BLaER1 (cell line): ENCODE results near the gene POLE.
A peak's percentile ranks its signal among the peaks of the same experiment; 100 is the strongest.

Experiments
- H3K27ac ChIP-seq: shearing (Covaris generic); formaldehyde crosslinking; 2 replicates; pipeline ENCODE4 v1.8.1; 2022
- H3K27me3 ChIP-seq: shearing (Covaris generic); formaldehyde crosslinking; 2 replicates; pipeline ENCODE4 v1.8.1; 2022
- H3K36me3 ChIP-seq: shearing (Covaris generic); formaldehyde crosslinking; 2 replicates; pipeline ENCODE4 v1.8.1; 2022
- H3K4me1 ChIP-seq: shearing (Covaris generic); formaldehyde crosslinking; 2 replicates; pipeline ENCODE4 v1.8.1; 2022
- H3K4me2 ChIP-seq: shearing (Covaris generic); formaldehyde crosslinking; 2 replicates; pipeline ENCODE4 v1.8.1; 2022
- H3K4me3 ChIP-seq: shearing (Covaris generic); formaldehyde crosslinking; 2 replicates; pipeline ENCODE4 v1.8.1; 2022
- H3K9ac ChIP-seq: shearing (Covaris generic); formaldehyde crosslinking; 2 replicates; pipeline ENCODE4 v1.8.1; 2022
- H3K9me3 ChIP-seq: shearing (Covaris generic); formaldehyde crosslinking; 2 replicates; pipeline ENCODE4 v1.8.1; 2022
- H4K20me1 ChIP-seq: shearing (Covaris generic); formaldehyde crosslinking; 2 replicates; pipeline ENCODE4 v1.8.1; 2022
- Cebpa-rat ChIP-seq: shearing (Covaris generic); IDR thresholded peaks from 2 replicates; pipeline ENCODE4 v1.8.1; 2022

POLE gene

DNA sequence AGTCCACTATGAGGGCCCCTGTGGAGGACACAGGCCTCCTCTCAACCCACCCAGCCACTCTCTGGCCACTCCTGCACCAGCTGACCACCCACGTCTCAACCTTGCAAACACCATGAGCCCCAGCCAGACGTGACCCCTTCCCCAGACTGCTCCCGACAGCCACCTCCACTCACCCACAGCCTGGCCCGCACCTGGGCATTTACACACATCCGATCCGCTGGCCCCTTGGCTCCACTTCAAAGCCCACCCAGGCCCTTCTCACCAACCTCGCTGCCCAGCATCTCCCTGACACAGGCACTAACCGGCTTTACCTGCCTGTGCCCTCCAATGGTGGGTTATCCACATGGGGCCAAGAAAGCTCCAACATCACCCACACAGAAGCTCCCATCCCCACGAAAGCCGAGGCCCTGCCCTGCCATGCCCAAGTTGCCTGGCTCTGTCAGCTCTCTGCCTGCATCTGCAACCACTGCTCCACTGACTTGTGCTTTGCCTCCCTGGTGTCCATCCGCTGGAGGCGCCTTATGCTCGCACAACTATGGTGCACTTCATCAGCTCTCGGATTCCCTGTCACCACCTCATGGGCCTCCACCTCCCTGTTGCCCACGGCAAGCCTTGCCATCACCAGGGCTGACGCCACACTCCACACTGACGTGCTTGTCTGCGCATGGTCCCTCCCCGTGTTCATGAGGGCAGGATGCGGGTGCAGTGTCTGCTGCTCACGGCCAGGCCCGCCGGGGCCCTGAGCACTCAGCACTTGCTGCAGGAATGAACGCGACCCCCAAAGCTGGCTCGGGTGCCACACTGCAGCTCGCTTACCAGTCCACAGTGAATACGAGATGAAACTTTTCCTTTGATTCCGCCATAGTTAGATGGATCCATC, 51.8 kb downstream of the POLE start:
- H3K9ac ChIP-seq = no peak overlapping the region; the same call in 1 of the 2 replicates
- TF ChIP-seq Cebpa-rat = no peak
- H4K20me1 ChIP-seq = peaks cover 64% of the 10 kb centered on the region
- H3K27me3 ChIP-seq = no peaks in the 10 kb centered on the region
- 0 out of 2 replicates have a peak overlapping the region, but pooled peaks have one; percentile 22 for H3K27ac ChIP-seq
- no peak overlapping the region for H3K4me3 ChIP-seq
- H3K4me1 ChIP-seq = peaks cover 36% of the 10 kb centered on the region
- peaks cover 100% of the 10 kb centered on the region for H3K36me3 ChIP-seq
- H3K9me3 ChIP-seq = no peaks in the 10 kb centered on the region
- H3K4me2 ChIP-seq = peak overlapping the region; percentile 58

GRCh38 chr12:132634411-132634990, 52.6 kb downstream of the POLE start:
- TF ChIP-seq Cebpa-rat = no peak
- Histone ChIP-seq H3K4me3 (no peak overlapping the region), H3K36me3 (peaks cover 100% of the 10 kb centered on the region), H3K27me3 (no peaks in the 10 kb centered on the region), H4K20me1 (peaks cover 56% of the 10 kb centered on the region), H3K4me1 (peaks cover 30% of the 10 kb centered on the region), H3K27ac (0 out of 2 replicates have a peak overlapping the region, but pooled peaks have one; percentile 22), H3K9me3 (no peaks in the 10 kb centered on the region), H3K9ac (no peak overlapping the region), H3K4me2 (no peak overlapping the region)

GRCh38 chr12:132633901-132634300, 53.2 kb downstream of the POLE start:
- Histone ChIP-seq H3K9me3 (no peaks in the 10 kb centered on the region), H3K4me3 (no peak overlapping the region), H3K36me3 (peaks cover 100% of the 10 kb centered on the region), H4K20me1 (peaks cover 50% of the 10 kb centered on the region), H3K27ac (no peak overlapping the region), H3K4me1 (peaks cover 30% of the 10 kb centered on the region), H3K9ac (no peak overlapping the region), H3K4me2 (no peak overlapping the region), H3K27me3 (no peaks in the 10 kb centered on the region)
- TF ChIP-seq Cebpa-rat = no peak

DNA sequence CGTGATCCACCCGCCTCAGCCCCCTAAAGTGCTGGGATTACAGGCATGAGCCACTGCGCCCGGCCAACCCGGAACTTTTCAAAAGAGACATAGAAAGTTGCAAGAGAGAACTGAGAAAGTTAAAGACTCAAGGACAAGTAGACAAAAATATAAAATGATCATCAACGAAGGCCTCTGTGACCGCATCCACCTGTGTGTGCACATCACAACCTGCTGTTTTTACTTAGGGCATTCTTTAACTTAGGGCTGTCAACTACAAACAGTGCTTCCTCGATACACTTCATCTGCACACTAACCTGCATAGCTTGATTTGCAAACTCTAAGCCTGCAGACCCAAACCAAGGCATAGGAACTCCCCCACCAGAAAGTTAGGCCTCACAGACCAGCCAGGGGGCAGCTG, 53.7 kb downstream of the POLE start:
- no peak overlapping the region for H3K27ac ChIP-seq
- no peaks in the 10 kb centered on the region for H3K27me3 ChIP-seq
- H3K4me3 ChIP-seq = no peak overlapping the region
- H3K4me2 ChIP-seq = no peak overlapping the region
- H3K9me3 ChIP-seq = no peaks in the 10 kb centered on the region
- peaks cover 30% of the 10 kb centered on the region for H3K4me1 ChIP-seq
- H3K36me3 ChIP-seq = peaks cover 100% of the 10 kb centered on the region
- no peak overlapping the region; the same call in 1 of the 2 replicates for H3K9ac ChIP-seq
- peaks cover 46% of the 10 kb centered on the region for H4K20me1 ChIP-seq
- no peak for TF ChIP-seq Cebpa-rat

DNA sequence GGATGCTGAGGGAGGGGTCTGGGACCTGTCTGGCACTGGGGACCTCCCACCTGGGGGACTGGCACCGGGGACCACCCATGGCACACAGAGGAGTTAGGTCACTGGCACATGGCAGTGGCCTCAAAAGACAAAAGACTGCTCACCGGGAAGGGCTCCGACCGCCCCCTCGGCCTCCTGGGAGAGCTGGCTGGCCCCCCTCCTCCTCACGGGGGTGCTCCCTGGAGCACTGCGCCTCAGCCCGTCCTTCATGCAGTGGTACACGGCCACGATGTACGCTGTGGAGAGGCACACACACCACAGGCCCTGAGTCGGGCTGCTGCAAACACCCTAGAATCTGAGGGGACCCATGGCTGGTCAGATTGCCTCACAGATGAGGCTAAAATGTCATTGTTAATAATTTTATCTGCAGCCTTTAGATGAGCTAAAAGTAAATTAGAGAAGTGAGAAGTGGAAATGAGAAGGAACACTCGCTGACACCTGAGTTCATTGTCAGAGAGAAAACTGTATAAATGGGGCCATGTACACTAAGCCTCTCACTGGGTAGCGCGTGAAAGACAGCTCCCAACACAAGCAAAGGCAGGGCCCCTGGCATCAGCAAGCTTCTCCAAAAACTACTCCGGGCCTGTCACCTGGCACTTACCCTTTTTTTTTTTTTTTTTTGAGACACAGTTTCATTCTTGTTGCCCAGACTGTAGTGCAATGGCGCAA, 54.5 kb downstream of the POLE start:
- Histone ChIP-seq H3K36me3 (peaks cover 100% of the 10 kb centered on the region), H3K27me3 (no peaks in the 10 kb centered on the region), H3K4me2 (no peak overlapping the region), H3K4me1 (peaks cover 26% of the 10 kb centered on the region), H3K9me3 (no peaks in the 10 kb centered on the region), H3K9ac (no peak overlapping the region), H4K20me1 (peaks cover 39% of the 10 kb centered on the region), H3K4me3 (no peak overlapping the region), H3K27ac (no peak overlapping the region)
- TF ChIP-seq Cebpa-rat = no peak

DNA sequence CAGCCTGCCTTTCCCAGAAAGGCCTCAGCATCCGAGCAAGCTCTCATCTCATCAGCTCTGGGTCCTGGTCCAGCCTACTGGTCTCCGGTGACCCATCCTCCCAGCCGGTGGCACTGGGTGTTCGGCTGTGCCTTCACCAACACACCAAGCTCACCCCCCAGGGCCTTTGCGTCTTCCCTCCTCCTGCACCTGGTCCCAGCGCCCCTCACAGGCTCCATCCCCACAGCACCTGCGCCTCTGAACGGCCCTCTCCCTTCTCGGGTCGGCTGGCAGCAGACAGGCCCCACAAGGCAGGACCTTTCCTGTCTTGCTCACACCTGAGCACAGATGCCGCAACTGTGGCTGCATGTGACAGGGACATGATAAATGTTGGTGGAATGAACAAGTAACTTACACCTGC, 55.5 kb downstream of the POLE start:
- TF ChIP-seq Cebpa-rat = no peak
- H3K9ac ChIP-seq = no peak overlapping the region
- no peaks in the 10 kb centered on the region for H3K9me3 ChIP-seq
- H3K4me2 ChIP-seq = no peak overlapping the region
- peaks cover 100% of the 10 kb centered on the region for H3K36me3 ChIP-seq
- no peak overlapping the region for H3K4me3 ChIP-seq
- peaks cover 36% of the 10 kb centered on the region for H4K20me1 ChIP-seq
- H3K27ac ChIP-seq = no peak overlapping the region
- no peaks in the 10 kb centered on the region for H3K27me3 ChIP-seq
- H3K4me1 ChIP-seq = peaks cover 16% of the 10 kb centered on the region

- no peak overlapping the region for H3K4me3 ChIP-seq
- H3K36me3 ChIP-seq = peaks cover 99% of the 10 kb centered on the region
- no peaks in the 10 kb centered on the region for H3K9me3 ChIP-seq
- H4K20me1 ChIP-seq = peaks cover 34% of the 10 kb centered on the region
- no peak overlapping the region for H3K27ac ChIP-seq
- H3K4me2 ChIP-seq = no peak overlapping the region
- no peak overlapping the region for H3K9ac ChIP-seq
- no peaks in the 10 kb centered on the region for H3K27me3 ChIP-seq
- no peak for TF ChIP-seq Cebpa-rat
- H3K4me1 ChIP-seq = peaks cover 6% of the 10 kb centered on the region
Measured at GRCh38 chr12:132630672-132631071, 56.5 kb downstream of the POLE start.

GRCh38 chr12:132629330-132629729, 57.8 kb downstream of the POLE start:
- no peak overlapping the region for H3K27ac ChIP-seq
- no peak for TF ChIP-seq Cebpa-rat
- peaks cover 41% of the 10 kb centered on the region for H4K20me1 ChIP-seq
- H3K36me3 ChIP-seq = peaks cover 99% of the 10 kb centered on the region
- H3K4me2 ChIP-seq = no peak overlapping the region
- H3K9ac ChIP-seq = no peak overlapping the region
- no peaks in the 10 kb centered on the region for H3K9me3 ChIP-seq
- no peak overlapping the region for H3K4me3 ChIP-seq
- H3K27me3 ChIP-seq = no peaks in the 10 kb centered on the region
- no peaks in the 10 kb centered on the region for H3K4me1 ChIP-seq

DNA sequence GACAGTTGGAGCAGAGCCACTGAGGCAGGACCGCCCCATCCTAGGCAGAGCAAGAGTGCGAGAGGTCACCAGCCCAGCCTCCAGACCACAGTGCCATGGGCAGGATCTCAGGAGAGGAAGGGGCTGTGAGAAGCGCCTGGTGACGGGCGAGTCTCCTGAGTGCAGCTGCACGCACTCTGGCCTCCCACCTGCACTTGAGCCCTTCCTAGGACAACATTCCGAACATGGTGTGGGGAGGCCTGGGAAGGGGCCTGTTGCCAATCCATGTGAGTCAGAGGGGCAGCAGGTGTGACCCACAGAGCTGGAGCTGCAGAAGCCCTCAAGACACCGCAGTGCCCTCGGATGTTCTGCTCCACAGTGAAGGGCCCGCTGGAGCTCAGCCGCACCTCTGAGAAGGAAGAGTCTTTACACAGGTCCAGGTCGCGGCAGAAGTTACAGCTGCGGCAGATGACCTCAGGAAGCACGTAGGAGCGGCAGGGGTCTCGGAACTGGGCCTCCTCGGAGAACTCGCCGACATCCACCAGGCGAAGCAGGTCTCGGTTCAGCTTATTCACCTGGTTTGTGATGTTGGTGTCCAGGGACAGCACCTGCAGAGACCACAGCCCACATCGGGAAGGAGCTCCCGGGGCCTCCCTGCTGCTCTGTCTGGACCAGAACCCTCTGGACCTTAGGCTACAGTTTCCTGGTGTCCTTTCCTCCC, 61.3 kb downstream of the POLE start:
- Histone ChIP-seq H3K4me2 (no peak overlapping the region), H3K36me3 (peaks cover 85% of the 10 kb centered on the region), H3K4me3 (no peak overlapping the region), H4K20me1 (peaks cover 60% of the 10 kb centered on the region), H3K4me1 (no peaks in the 10 kb centered on the region), H3K9me3 (no peaks in the 10 kb centered on the region), H3K27ac (no peak overlapping the region), H3K27me3 (peaks cover 5% of the 10 kb centered on the region; the same call in 1 of the 2 replicates), H3K9ac (no peak overlapping the region)
- no peak for TF ChIP-seq Cebpa-rat
